Spleen (tissue), 7 donors: ENCODE data around the gene UBE2N.

Experiments used
- CTCF ChIP-seq, 11 experiments: fragments of 200-600 bp in 7 of 11; fragments of 450-650 bp in 4 of 11; sonication (generic) in 4 of 11; IDR thresholded peaks in 8 of 11; conservative IDR thresholded peaks in 3 of 11; 1 replicate in 7 of 11; 2 replicates in 4 of 11; pipeline versions ENCODE4 v1.4.0 to v1.8.0; 2016 to 2021; ENCODE audit warnings: antibody characterized with exemption in 11 of 11, inconsistent platforms in 4 of 11, mild to moderate bottlenecking in 1 of 11
- POLR2A ChIP-seq, 3 donors: fragments of 450-650 bp; IDR thresholded peaks; one replicate each; pipeline ENCODE4 v1.5.1; 2017; ENCODE audit warnings: antibody characterized with exemption in 3 of 3, mild to moderate bottlenecking in 1 of 3
- POLR2AphosphoS5 ChIP-seq, 3 donors: sonication (generic); formaldehyde crosslinking; IDR thresholded peaks; one replicate each; pipeline ENCODE4 v1.5.1; 2017; ENCODE audit warnings: antibody characterized with exemption in 3 of 3
- donor health status: DM: no; HTN: no; CAD: no; lungs with moderate emphysema.
- donor health status: DM: no; HTN: no; CAD: no.
- donor health status: DM: no; HTN: no; CAD: no.

DNA sequence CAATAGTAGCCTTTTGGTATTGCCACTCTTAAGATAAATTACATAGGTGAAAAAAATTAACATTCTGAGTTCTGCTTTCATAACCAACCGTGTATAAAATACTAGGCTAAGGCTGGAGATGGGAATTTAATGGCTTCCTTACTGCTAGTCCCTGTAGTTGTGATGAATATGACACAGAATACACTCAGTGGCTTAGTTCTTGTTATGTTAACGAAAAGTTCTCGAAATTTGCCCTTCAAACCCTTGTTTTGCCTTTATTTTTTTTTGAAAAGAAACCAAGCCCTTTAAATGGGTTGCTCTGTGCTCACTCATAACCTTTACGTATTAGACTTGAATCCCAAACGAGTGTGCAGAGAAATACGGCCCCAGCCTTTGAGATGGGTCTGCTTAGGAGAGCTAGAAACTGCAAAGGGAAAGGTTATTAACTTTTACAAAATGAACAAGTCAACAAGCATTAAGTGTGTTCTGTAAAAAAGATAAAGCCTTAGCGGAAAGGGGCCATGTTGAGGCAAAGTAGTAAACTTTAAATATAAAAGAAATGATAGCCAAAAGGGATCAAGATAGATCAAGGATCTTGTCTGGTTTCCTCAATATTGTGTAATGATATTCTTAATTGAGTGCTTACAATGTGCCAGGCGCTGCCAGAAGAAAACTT is 62.3 kb downstream of the UBE2N start:
- TF ChIP-seq POLR2AphosphoS5 (IDR thresholded peaks at IDR 0.05) (no peak), CTCF (IDR thresholded peaks at IDR 0.05 in 8 of 11, conservative IDR thresholded peaks at IDR 0.05 in 3 of 11) (no peak), POLR2A (IDR thresholded peaks at IDR 0.05) (no peak)
